Measurements from ENCODE around the gene PGBD5.

DNA sequence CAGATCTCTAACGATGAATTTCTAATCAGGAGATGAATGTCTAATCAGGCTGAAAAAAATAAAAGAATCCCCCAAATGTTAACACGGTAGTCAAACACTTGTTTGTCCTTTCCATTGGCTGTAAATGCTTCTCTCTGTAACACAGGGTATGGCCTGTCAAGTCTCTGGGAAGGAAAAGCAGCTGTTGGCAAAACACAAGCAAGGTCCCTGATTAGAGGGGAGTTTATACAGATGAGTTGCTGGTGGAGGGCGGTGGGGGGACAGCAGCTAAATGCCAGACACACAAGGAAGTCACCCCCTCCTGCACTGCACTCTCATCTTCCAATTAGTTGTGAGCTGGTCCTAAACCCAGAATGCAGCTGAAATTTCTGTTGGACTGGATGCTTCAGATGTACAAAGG is 51.0 kb downstream of the PGBD5 start:
- TF ChIP-seq, protein P1, sequence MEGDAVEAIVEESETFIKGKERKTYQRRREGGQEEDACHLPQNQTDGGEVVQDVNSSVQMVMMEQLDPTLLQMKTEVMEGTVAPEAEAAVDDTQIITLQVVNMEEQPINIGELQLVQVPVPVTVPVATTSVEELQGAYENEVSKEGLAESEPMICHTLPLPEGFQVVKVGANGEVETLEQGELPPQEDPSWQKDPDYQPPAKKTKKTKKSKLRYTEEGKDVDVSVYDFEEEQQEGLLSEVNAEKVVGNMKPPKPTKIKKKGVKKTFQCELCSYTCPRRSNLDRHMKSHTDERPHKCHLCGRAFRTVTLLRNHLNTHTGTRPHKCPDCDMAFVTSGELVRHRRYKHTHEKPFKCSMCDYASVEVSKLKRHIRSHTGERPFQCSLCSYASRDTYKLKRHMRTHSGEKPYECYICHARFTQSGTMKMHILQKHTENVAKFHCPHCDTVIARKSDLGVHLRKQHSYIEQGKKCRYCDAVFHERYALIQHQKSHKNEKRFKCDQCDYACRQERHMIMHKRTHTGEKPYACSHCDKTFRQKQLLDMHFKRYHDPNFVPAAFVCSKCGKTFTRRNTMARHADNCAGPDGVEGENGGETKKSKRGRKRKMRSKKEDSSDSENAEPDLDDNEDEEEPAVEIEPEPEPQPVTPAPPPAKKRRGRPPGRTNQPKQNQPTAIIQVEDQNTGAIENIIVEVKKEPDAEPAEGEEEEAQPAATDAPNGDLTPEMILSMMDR (IDR thresholded peaks at IDR 0.05), result no peak
- no peak for TF ChIP-seq SIN3A (IDR thresholded peaks at IDR 0.05; ENCODE audit: borderline replicate concordance, low read depth, low read length)
- TF ChIP-seq, protein P2, sequence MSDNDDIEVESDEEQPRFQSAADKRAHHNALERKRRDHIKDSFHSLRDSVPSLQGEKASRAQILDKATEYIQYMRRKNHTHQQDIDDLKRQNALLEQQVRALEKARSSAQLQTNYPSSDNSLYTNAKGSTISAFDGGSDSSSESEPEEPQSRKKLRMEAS (IDR thresholded peaks at IDR 0.05; ENCODE audit: low read depth), result no peak

Measured in SK-N-SH (cell line).